OCI-LY1 (cell line): Measurements from ENCODE around the gene PLEKHG4.

Source experiments
- H2AFZ ChIP-seq: fragments of 200-600 bp; sonication (generic), shearing (Covaris generic); 2 replicates; pipeline ENCODE4 v1.6.0; 2014; ENCODE audit warnings: antibody characterized with exemption, mild to moderate bottlenecking, low read length
- H3F3A ChIP-seq: fragments of 200-600 bp; sonication (generic), shearing (Covaris generic); 2 replicates; pipeline ENCODE4 v1.6.0; 2014; ENCODE audit warnings: mild to moderate bottlenecking, antibody characterized with exemption, low read length, moderate library complexity; ENCODE audit not compliant: insufficient read depth
- H3K27ac ChIP-seq: fragments of 200-600 bp; sonication (generic); 2 replicates; pipeline ENCODE4 v1.5.1; 2014; ENCODE audit warnings: low read length, mixed run types, mild to moderate bottlenecking, low read depth; ENCODE audit not compliant: poor library complexity, severe bottlenecking
- H3K27me3 ChIP-seq: fragments of 200-600 bp; sonication (generic); 2 replicates; pipeline ENCODE4 v1.6.0; 2014; ENCODE audit warnings: antibody characterized with exemption, mild to moderate bottlenecking, low read length, moderate library complexity; ENCODE audit not compliant: insufficient read depth
- H3K36me3 ChIP-seq: fragments of 200-600 bp; sonication (generic); 2 replicates; pipeline ENCODE4 v1.6.1; 2014; ENCODE audit warnings: mild to moderate bottlenecking, antibody characterized with exemption, low read length, moderate library complexity, mixed read lengths; ENCODE audit not compliant: insufficient read depth
- H3K4me1 ChIP-seq: fragments of 200-600 bp; sonication (generic); 2 replicates; pipeline ENCODE4 v1.5.1; 2014; ENCODE audit warnings: mild to moderate bottlenecking, low read length, moderate library complexity; ENCODE audit not compliant: insufficient read depth, severe bottlenecking
- H3K4me2 ChIP-seq: fragments of 200-600 bp; sonication (generic), shearing (Covaris generic); 2 replicates; pipeline ENCODE4 v1.6.1; 2014; ENCODE audit warnings: low read length
- H3K4me3 ChIP-seq: fragments of 200-600 bp; sonication (generic); 2 replicates; pipeline ENCODE4 v1.5.1; 2014; ENCODE audit warnings: low read length, low read depth, mild to moderate bottlenecking, mixed read lengths; ENCODE audit not compliant: poor library complexity, severe bottlenecking
- H3K79me2 ChIP-seq: fragments of 200-600 bp; shearing (Covaris generic); 2 replicates; pipeline ENCODE4 v1.6.1; 2016; ENCODE audit warnings: mixed run types, low read length, mixed read lengths; ENCODE audit not compliant: insufficient read depth
- H3K9ac ChIP-seq: fragments of 200-600 bp; sonication (generic), shearing (Covaris generic); 2 replicates; pipeline ENCODE4 v1.6.1; 2014; ENCODE audit warnings: mild to moderate bottlenecking, low read length, mixed read lengths
- H3K9me2 ChIP-seq: fragments of 200-600 bp; sonication (generic), shearing (Covaris generic); 2 replicates; pipeline ENCODE4 v1.6.1; 2014; ENCODE audit warnings: low read depth, mild to moderate bottlenecking, low read length, mixed read lengths
- H3K9me3 ChIP-seq: fragments of 200-600 bp; shearing (Covaris generic); 2 replicates; pipeline ENCODE4 v1.6.1; 2014; ENCODE audit warnings: low read length, mixed read lengths
- H4K20me1 ChIP-seq: fragments of 200-600 bp; sonication (generic), shearing (Covaris generic); 2 replicates; pipeline ENCODE4 v1.6.0; 2016; ENCODE audit warnings: mild to moderate bottlenecking, low read length; ENCODE audit not compliant: insufficient read depth
- EZH2 ChIP-seq: fragments of 200-600 bp; sonication (generic), shearing (Covaris generic); IDR thresholded peaks from 2 replicates; pipeline ENCODE4 v1.8.0; 2017; ENCODE audit warnings: borderline replicate concordance, mixed run types, mild to moderate bottlenecking, antibody characterized with exemption, low read length, moderate library complexity, mixed read lengths
- TF ChIP-seq, protein P1 (sequence below): fragments of 200-600 bp; sonication (generic), shearing (Covaris generic); IDR thresholded peaks from 2 replicates; pipeline ENCODE4 v1.5.1; 2017; ENCODE audit warnings: mild to moderate bottlenecking, antibody characterized with exemption, low read length, moderate library complexity, mixed read lengths

Gene PLEKHG4

DNA sequence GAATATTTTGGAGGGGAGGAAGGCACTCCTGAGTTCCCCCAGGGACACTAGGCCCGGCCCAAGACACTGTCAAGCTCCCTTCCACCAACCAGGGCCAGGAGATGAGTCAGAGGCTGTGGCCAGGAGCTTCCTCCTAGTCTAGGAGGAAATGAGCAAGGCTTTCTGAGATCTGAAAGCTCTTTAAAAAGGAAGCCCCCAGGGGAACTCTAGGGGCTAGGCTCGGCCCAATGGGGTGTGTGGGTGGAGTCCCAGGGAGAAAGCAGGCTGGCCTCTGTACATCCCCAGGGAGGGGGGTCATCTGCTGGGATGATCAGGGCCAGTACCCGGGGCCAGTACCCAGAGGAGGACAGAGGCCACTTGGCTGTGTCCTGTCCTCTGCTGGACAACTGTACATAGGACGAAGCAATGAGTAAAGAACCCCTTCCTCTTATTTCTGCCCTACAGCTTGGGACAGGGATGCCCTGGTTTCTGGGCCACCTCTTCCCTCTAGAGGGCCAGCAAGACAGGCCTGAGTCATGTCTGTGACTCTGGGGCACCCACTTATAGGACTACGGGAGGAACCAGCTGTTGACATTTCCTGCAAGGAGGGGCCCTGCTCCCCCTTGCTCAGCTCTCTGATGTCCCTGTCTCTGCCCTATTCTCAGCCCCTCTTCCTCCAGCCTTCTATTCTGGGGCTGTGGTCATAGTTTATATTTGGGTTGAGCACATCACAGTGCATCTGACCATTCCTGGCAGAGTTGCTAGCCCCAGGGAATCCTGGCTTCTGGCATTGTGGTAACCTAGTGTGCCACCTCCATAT lies 34.7 kb upstream of the PLEKHG4 start:
- Histone ChIP-seq H2AFZ (no peak overlapping the region), H4K20me1 (no peaks in the 10 kb centered on the region), H3K4me1 (peaks cover 36% of the 10 kb centered on the region), H3K27ac (no peak overlapping the region), H3K4me3 (no peak overlapping the region), H3F3A (no peaks in the 10 kb centered on the region), H3K9me3 (no peaks in the 10 kb centered on the region), H3K79me2 (no peaks in the 10 kb centered on the region), H3K4me2 (no peak overlapping the region; the same call in 1 of the 2 replicates), H3K27me3 (no peaks in the 10 kb centered on the region), H3K9me2 (no peaks in the 10 kb centered on the region), H3K9ac (no peak overlapping the region), H3K36me3 (no peaks in the 10 kb centered on the region)
- TF ChIP-seq, protein P1, sequence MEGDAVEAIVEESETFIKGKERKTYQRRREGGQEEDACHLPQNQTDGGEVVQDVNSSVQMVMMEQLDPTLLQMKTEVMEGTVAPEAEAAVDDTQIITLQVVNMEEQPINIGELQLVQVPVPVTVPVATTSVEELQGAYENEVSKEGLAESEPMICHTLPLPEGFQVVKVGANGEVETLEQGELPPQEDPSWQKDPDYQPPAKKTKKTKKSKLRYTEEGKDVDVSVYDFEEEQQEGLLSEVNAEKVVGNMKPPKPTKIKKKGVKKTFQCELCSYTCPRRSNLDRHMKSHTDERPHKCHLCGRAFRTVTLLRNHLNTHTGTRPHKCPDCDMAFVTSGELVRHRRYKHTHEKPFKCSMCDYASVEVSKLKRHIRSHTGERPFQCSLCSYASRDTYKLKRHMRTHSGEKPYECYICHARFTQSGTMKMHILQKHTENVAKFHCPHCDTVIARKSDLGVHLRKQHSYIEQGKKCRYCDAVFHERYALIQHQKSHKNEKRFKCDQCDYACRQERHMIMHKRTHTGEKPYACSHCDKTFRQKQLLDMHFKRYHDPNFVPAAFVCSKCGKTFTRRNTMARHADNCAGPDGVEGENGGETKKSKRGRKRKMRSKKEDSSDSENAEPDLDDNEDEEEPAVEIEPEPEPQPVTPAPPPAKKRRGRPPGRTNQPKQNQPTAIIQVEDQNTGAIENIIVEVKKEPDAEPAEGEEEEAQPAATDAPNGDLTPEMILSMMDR = no peak
- no peak for TF ChIP-seq EZH2

DNA sequence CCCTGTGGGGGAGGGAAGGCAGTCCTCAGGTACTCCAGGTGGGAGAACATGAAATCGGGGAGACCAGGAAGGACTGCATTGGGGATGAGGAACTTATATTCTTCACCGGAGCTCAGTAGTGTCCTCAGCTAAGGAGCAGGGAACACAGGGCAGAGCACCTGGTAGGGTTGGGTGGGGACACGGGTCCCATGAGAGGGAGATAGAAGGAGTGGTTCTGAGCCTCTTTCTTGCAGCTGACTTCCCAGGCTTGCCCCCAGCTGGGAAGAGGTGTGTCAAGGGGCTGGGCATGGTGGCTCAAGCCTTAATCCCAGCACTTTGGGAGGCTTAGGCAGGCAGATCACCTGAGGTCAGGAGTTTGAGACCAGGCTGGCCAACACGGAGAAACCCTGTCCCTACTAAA lies 34.1 kb upstream of the PLEKHG4 start:
- no peaks in the 10 kb centered on the region for H3K27me3 ChIP-seq
- no peak overlapping the region for H3K4me2 ChIP-seq
- no peak overlapping the region for H3K27ac ChIP-seq
- no peaks in the 10 kb centered on the region for H3K9me3 ChIP-seq
- H3K36me3 ChIP-seq = no peaks in the 10 kb centered on the region
- TF ChIP-seq, protein P1 = no peak
- TF ChIP-seq EZH2 = no peak
- no peak overlapping the region for H3K9ac ChIP-seq
- H3K79me2 ChIP-seq = no peaks in the 10 kb centered on the region
- H3K4me1 ChIP-seq = peaks cover 36% of the 10 kb centered on the region
- no peaks in the 10 kb centered on the region for H4K20me1 ChIP-seq
- no peaks in the 10 kb centered on the region for H3F3A ChIP-seq
- H2AFZ ChIP-seq = no peak overlapping the region
- H3K9me2 ChIP-seq = no peaks in the 10 kb centered on the region
- H3K4me3 ChIP-seq = no peak overlapping the region

DNA sequence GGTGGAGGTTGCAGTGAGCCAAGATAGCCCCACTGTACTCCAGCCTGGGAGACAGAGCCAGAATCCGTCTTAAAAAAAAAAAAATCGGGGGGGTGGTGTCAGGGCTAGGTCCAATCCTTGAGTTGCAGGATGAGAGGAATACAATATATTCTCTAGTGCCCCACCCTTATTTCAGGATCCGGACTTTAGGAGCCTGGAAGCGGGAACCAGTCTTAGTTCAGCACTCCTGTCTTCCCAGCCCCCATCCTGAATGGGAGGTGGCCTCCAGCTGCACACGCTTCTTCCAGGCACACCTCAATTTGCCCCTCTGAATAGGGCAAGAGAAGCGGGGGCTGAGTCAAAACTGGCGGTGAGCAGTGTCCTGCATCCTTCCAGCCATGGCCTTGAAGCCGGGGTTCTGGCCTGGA lies 33.7 kb upstream of the PLEKHG4 start:
- Histone ChIP-seq H3K4me3 (peak overlapping the region; percentile 76), H3K9me3 (no peaks in the 10 kb centered on the region), H2AFZ (no peak overlapping the region), H3F3A (no peaks in the 10 kb centered on the region), H3K4me1 (peaks cover 36% of the 10 kb centered on the region), H3K27ac (no peak overlapping the region), H3K4me2 (peak overlapping the region; percentile 98), H3K9me2 (no peaks in the 10 kb centered on the region), H3K9ac (peak overlapping the region; percentile 66; the same call in 1 of the 2 replicates), H3K36me3 (no peaks in the 10 kb centered on the region), H3K27me3 (no peaks in the 10 kb centered on the region), H4K20me1 (no peaks in the 10 kb centered on the region), H3K79me2 (no peaks in the 10 kb centered on the region)
- TF ChIP-seq, protein P1 = no peak
- TF ChIP-seq EZH2 = no peak
